Ammon's horn (tissue), 1 donor: ENCODE data around the gene HDAC11.
"Not testable (repeated sequence)": the region's sequence is repeated elsewhere in the genome, so short reads cannot be mapped to it uniquely, and the experiment has no call there.

Experiments used
- DNase-seq: peaks from one replicate; pipeline ENCODE4 v3.0.0-alpha.2; 2016; ENCODE audit warnings: low spot score

The HDAC11 gene

GRCh38 chr3:13479582-13480339, at the start of gene HDAC11:
HDAC11 (plus strand) TSS chr3:13480306; CDS start chr3:13480348, 42 bp downstream.
- DNase-seq, result peak; percentile 99

- not testable (repeated sequence) for DNase-seq
Measured at GRCh38 chr3:13430411-13430875, 49.7 kb upstream of the HDAC11 start.

- DNase-seq, result no peak
Measured at GRCh38 chr3:13432093-13432492, 48.0 kb upstream of the HDAC11 start.

GRCh38 chr3:13433912-13434311, 46.2 kb upstream of the HDAC11 start:
- DNase-seq, result no peak

- DNase-seq, result not testable (repeated sequence)
Measured at GRCh38 chr3:13436213-13436612, 43.9 kb upstream of the HDAC11 start.

GRCh38 chr3:13440204-13440817, 39.8 kb upstream of the HDAC11 start:
- no peak for DNase-seq

- not testable (repeated sequence) for DNase-seq
Measured at GRCh38 chr3:13442882-13443281, 37.2 kb upstream of the HDAC11 start.

- no peak for DNase-seq
Measured at GRCh38 chr3:13451301-13451673, 28.8 kb upstream of the HDAC11 start.

GRCh38 chr3:13452490-13453335, 27.4 kb upstream of the HDAC11 start:
- DNase-seq, result peak; percentile 84

- DNase-seq, result no peak
Measured at GRCh38 chr3:13455644-13456043, 24.5 kb upstream of the HDAC11 start.

GRCh38 chr3:13457593-13457992, 22.5 kb upstream of the HDAC11 start:
- no peak for DNase-seq

GRCh38 chr3:13459605-13460340, 20.3 kb upstream of the HDAC11 start:
- no peak for DNase-seq

GRCh38 chr3:13460341-13460736, 19.8 kb upstream of the HDAC11 start:
- DNase-seq, result no peak

GRCh38 chr3:13461169-13462124, 18.7 kb upstream of the HDAC11 start:
- no peak for DNase-seq

- no peak for DNase-seq
Measured at GRCh38 chr3:13462125-13462629, 17.9 kb upstream of the HDAC11 start.

- no peak for DNase-seq
Measured at GRCh38 chr3:13462822-13463221, 17.3 kb upstream of the HDAC11 start.

GRCh38 chr3:13463618-13464400, 16.3 kb upstream of the HDAC11 start:
- DNase-seq, result no peak

GRCh38 chr3:13465236-13465873, 14.8 kb upstream of the HDAC11 start:
- DNase-seq, result no peak

- no peak for DNase-seq
Measured at GRCh38 chr3:13466781-13467180, 13.3 kb upstream of the HDAC11 start.
